ENCODE data around the gene C22orf31. TPM values are rescaled to one million over a fixed set of nuclear protein-coding genes. Genes with fewer than 3 reads are reported as not detected.

C22orf31 gene
- not detected in 2 replicates for polyA plus RNA-seq (2011; rRNA removed)
- polyA plus RNA-seq (2012; cell fraction: cytosol; rRNA removed) = not detected in 2 replicates
- polyA plus RNA-seq (2012; cell fraction: nucleus; rRNA removed) = not detected in 2 replicates
- not detected in 3 replicates for polyA plus RNA-seq (2017; fragmentation: RNase III; extraction: RNeasy Plus Mini Kit Qiagen cat#74134 plus additional on column Dnase treatment)
- polyA minus RNA-seq (2011; rRNA and poly(A)+ RNA removed) = not detected in 2 replicates

DNA sequence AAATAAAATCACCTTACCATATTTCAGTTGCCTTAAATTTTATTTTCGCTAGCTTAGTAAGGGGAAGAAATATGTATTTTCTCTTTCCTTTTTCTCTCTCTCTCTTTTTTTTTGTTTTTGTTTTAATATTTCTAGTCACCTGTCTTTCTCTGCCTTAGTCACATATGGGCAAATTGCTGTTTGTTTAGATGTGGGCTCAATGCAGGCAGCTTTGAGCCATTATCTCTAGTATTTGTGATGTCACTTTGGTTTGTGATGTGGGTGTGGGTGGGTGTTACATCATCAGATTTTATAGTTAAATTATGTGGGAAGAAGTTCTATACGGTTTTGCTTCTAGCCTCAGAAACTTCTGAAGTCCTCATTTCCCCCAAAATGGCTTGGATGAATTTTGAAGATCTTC is at the start of gene C22orf31:
C22orf31 (minus strand) TSS at position 59 of the 400 bp plus-strand sequence; CDS start at position 20, 39 bp downstream.
- ChIA-PET CTCF (no interaction called here), POLR2A (no interaction called here)
- Histone ChIP-seq H3K4me1 (no peaks in the 10 kb centered on the region), H3K27ac (no peak within 1 kb of the TSS), H3K4me3 (no peak within 1 kb of the TSS), H3K9me3 (no peaks in the 10 kb centered on the region), H3K4me2 (no peak within 1 kb of the TSS)
- TF ChIP-seq, protein P1, sequence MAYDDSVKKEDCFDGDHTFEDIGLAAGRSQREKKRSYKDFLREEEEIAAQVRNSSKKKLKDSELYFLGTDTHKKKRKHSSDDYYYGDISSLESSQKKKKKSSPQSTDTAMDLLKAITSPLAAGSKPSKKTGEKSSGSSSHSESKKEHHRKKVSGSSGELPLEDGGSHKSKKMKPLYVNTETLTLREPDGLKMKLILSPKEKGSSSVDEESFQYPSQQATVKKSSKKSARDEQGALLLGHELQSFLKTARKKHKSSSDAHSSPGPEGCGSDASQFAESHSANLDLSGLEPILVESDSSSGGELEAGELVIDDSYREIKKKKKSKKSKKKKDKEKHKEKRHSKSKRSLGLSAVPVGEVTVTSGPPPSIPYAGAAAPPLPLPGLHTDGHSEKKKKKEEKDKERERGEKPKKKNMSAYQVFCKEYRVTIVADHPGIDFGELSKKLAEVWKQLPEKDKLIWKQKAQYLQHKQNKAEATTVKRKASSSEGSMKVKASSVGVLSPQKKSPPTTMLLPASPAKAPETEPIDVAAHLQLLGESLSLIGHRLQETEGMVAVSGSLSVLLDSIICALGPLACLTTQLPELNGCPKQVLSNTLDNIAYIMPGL (CRISPR knock-in tag; IDR thresholded peaks at IDR 0.05; ENCODE audit: borderline replicate concordance) = no peak
- no peak for TF ChIP-seq PHF8 (IDR thresholded peaks at IDR 0.05; ENCODE audit: borderline replicate concordance, low read depth)
- no peak for TF ChIP-seq NFE2L2 (conservative IDR thresholded peaks at IDR 0.05; ENCODE audit: low read length)
- no peak for TF ChIP-seq CBX8 (IDR thresholded peaks at IDR 0.05)
- no peak for TF ChIP-seq RAD21 (conservative IDR thresholded peaks at IDR 0.05 in 1 of 2, IDR thresholded peaks at IDR 0.05 in 1 of 2)
- TF ChIP-seq HOXA7 (CRISPR knock-in tag; IDR thresholded peaks at IDR 0.05) = no peak
- TF ChIP-seq, protein P2, sequence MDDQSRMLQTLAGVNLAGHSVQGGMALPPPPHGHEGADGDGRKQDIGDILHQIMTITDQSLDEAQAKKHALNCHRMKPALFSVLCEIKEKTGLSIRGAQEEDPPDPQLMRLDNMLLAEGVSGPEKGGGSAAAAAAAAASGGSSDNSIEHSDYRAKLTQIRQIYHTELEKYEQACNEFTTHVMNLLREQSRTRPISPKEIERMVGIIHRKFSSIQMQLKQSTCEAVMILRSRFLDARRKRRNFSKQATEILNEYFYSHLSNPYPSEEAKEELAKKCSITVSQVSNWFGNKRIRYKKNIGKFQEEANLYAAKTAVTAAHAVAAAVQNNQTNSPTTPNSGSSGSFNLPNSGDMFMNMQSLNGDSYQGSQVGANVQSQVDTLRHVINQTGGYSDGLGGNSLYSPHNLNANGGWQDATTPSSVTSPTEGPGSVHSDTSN (IDR thresholded peaks at IDR 0.05) = no peak
- no peak for TF ChIP-seq KDM5A (IDR thresholded peaks at IDR 0.05)
- TF ChIP-seq ZC3H11A (IDR thresholded peaks at IDR 0.05) = no peak
- TF ChIP-seq, protein P3, sequence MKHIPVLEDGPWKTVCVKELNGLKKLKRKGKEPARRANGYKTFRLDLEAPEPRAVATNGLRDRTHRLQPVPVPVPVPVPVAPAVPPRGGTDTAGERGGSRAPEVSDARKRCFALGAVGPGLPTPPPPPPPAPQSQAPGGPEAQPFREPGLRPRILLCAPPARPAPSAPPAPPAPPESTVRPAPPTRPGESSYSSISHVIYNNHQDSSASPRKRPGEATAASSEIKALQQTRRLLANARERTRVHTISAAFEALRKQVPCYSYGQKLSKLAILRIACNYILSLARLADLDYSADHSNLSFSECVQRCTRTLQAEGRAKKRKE (CRISPR knock-in tag; IDR thresholded peaks at IDR 0.05; ENCODE audit: low read depth) = no peak
- TF ChIP-seq ZFP36 (IDR thresholded peaks at IDR 0.05; ENCODE audit: borderline replicate concordance, partially characterized antibody) = no peak
- no peak for TF ChIP-seq CHD2 (IDR thresholded peaks at IDR 0.05; ENCODE audit: low read length, partially characterized antibody)
- WGBS (ENCODE audit: missing lambda C conversion rate) = 60% methylated on average over 2 of the region's 2 CpGs
- ATAC-seq (no peak), FAIRE-seq (no peak), DNase-seq (ENCODE audit: low read depth in 1 of 2, low spot score in 1 of 2) (no peak)

DNA sequence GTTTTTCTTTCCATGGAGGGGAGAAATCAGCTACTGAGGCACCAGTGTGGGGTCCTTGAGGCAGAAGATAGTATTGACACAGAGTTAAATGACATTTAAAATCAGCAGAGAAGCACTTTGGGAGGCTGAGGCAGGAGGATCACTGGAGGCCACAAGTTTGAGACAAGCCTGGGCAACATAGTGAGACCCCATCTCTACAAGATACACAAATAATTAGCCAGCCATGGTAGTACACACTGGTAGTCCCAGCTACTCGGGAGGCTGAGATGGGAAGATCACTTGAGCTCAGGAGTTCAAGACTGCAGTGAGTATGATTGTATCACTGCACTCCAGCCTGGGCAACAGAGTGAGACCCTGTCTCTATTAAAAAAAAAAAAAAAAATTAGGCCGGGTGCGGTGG is 49.3 kb upstream of the C22orf31 start:
- TF ChIP-seq, protein P4, sequence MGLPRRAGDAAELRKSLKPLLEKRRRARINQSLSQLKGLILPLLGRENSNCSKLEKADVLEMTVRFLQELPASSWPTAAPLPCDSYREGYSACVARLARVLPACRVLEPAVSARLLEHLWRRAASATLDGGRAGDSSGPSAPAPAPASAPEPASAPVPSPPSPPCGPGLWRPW (IDR thresholded peaks at IDR 0.05) = no peak
- TF ChIP-seq RARB (CRISPR knock-in tag; IDR thresholded peaks at IDR 0.05) (no peak), RAD21 (conservative IDR thresholded peaks at IDR 0.05 in 1 of 2, IDR thresholded peaks at IDR 0.05 in 1 of 2) (no peak), KDM1A (IDR thresholded peaks at IDR 0.05; ENCODE audit: low read depth) (no peak)
- FAIRE-seq (no peak), DNase-seq (ENCODE audit: low read depth in 1 of 2, low spot score in 1 of 2) (no peak), ATAC-seq (no peak)
- 0 out of 3 replicates have a peak, but pooled peaks cover 2% of the 10 kb centered on the region for H3K4me1 ChIP-seq
- H3K4me2 ChIP-seq = no peak overlapping the region
- ChIA-PET POLR2A (no interaction called here), CTCF (interaction anchor here (0.6 to 1.4 kb wide), 2 partner anchors 13 to 43 kb away, joined by 3 to 4 read pairs; no protein-coding TSS in a partner anchor)
- WGBS (ENCODE audit: missing lambda C conversion rate) = 82% methylated on average over 3 of the region's 3 CpGs
- no peak overlapping the region for H3K27ac ChIP-seq
- H3K4me3 ChIP-seq = no peak overlapping the region
- no peaks in the 10 kb centered on the region for H3K9me3 ChIP-seq

DNA sequence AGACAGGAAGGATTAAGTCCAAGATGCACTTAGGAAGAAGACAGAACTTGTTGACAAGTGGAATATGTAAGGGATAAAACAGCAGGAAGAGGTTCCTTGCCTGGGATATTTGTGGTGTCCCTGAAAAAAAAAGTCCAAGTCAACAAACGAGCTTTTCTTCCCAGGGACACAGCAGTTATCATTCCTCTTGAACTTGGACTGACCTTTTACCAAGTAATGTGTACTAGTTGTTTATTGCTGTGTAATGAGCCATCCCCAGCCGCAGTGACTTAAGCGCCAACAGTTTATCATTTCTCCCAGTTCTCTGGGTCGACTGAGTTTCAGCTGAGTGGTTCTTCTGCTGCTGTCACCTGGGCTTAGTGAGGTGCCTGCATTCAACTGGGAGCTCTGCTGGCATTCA is 48.2 kb upstream of the C22orf31 start:
- WGBS (ENCODE audit: missing lambda C conversion rate) = 67% methylated on average over 4 of the region's 4 CpGs
- Histone ChIP-seq H3K4me3 (no peak overlapping the region), H3K9me3 (no peaks in the 10 kb centered on the region), H3K4me1 (0 out of 3 replicates have a peak, but pooled peaks cover 2% of the 10 kb centered on the region), H3K27ac (no peak overlapping the region), H3K4me2 (no peak overlapping the region)
- FAIRE-seq (no peak), ATAC-seq (no peak), DNase-seq (ENCODE audit: low read depth in 1 of 2, low spot score in 1 of 2) (no peak)
- CTCF ChIA-PET = no interaction called here
- TF ChIP-seq POLR2A (IDR thresholded peaks at IDR 0.05; ENCODE audit: low read length) (no peak), HOXA7 (CRISPR knock-in tag; IDR thresholded peaks at IDR 0.05) (no peak), SREBF2 (IDR thresholded peaks at IDR 0.05) (no peak), ZNF302 (CRISPR knock-in tag; IDR thresholded peaks at IDR 0.05) (no peak)
- TF ChIP-seq, protein P4 (IDR thresholded peaks at IDR 0.05) = no peak
- POLR2A ChIA-PET = no interaction called here

Data from A549 (cell line).